WERI-Rb-1 (cell line): ENCODE data around the gene KCNMA1.

Experiments used
- DNase-seq: peaks from one replicate; pipeline ENCODE4 v3.0.0-alpha.2; 2020
- H3K27ac ChIP-seq: fragments of 250-450 bp; sonication (Bioruptor Pico); 2 replicates; pipeline ENCODE4 v1.5.1; 2020; ENCODE audit warnings: mild to moderate bottlenecking, moderate library complexity
- H3K27me3 ChIP-seq: fragments of 250-450 bp; sonication (Bioruptor Pico); 2 replicates; pipeline ENCODE4 v1.5.1; 2021; ENCODE audit warnings: mild to moderate bottlenecking, low read depth, moderate library complexity; ENCODE audit not compliant: insufficient read depth, severe bottlenecking
- H3K36me3 ChIP-seq: fragments of 250-450 bp; sonication (Bioruptor Pico); 2 replicates; pipeline ENCODE4 v1.5.1; 2020; ENCODE audit warnings: mild to moderate bottlenecking, moderate library complexity
- H3K4me3 ChIP-seq: 2 replicates; pipeline ENCODE4 v1.5.1; 2011; ENCODE audit warnings: low read depth, mild to moderate bottlenecking, control low read depth, low read length
- H3K9me3 ChIP-seq: fragments of 250-450 bp; sonication (Bioruptor Pico); 2 replicates; pipeline ENCODE4 v1.5.1; 2021; ENCODE audit warnings: mild to moderate bottlenecking, moderate library complexity; ENCODE audit not compliant: severe bottlenecking
- TF ChIP-seq, protein P1 (sequence below): IDR thresholded peaks from 2 replicates; pipeline ENCODE4 v1.5.1; 2011; ENCODE audit warnings: low read depth, mild to moderate bottlenecking, control low read depth, inconsistent platforms, low read length

The KCNMA1 gene

DNA sequence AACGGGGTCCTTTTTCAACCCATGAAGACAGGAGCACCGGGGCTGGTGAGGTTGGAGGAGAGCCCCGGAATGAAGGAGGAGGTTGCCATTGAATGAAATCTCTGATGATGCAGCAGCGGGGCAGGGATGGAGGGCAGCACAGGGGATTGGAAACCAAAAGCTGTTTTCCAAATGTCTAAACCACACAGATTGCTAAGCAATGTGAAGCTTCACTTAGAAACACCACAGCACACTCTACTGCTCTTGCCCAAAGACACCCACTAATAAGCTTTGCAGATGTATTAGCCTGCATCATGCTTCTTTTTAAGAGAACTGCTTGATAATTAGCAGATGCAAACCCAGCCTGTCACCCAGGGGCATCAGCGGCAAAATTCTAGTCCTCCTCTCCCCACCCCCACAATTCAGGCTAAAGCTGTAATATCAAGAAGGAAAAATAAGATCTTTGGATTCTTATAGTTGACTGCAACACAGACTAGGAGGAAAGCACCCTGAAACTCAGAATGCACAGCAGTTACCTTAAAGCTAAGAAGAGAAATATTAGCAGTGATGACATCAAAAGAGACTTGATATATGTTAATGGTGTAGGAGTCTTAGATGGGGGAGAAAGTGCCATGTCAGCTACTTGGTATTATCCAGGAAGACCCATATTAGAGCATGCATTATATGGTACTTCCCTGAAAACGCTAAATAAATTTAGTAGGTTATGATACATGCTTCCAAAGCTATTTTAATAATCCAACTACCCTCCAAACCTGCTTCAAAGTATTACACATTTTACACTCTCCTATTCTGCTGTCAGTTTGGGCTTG lies 666.7 kb downstream of the KCNMA1 start:
- no peaks in the 10 kb centered on the region for H3K36me3 ChIP-seq
- no peak overlapping the region for H3K4me3 ChIP-seq
- no peaks in the 10 kb centered on the region for H3K9me3 ChIP-seq
- H3K27ac ChIP-seq: no peak overlapping the region
- TF ChIP-seq, protein P1, sequence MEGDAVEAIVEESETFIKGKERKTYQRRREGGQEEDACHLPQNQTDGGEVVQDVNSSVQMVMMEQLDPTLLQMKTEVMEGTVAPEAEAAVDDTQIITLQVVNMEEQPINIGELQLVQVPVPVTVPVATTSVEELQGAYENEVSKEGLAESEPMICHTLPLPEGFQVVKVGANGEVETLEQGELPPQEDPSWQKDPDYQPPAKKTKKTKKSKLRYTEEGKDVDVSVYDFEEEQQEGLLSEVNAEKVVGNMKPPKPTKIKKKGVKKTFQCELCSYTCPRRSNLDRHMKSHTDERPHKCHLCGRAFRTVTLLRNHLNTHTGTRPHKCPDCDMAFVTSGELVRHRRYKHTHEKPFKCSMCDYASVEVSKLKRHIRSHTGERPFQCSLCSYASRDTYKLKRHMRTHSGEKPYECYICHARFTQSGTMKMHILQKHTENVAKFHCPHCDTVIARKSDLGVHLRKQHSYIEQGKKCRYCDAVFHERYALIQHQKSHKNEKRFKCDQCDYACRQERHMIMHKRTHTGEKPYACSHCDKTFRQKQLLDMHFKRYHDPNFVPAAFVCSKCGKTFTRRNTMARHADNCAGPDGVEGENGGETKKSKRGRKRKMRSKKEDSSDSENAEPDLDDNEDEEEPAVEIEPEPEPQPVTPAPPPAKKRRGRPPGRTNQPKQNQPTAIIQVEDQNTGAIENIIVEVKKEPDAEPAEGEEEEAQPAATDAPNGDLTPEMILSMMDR: no peak
- DNase-seq: no peak
- peaks cover 29% of the 10 kb centered on the region for H3K27me3 ChIP-seq

DNA sequence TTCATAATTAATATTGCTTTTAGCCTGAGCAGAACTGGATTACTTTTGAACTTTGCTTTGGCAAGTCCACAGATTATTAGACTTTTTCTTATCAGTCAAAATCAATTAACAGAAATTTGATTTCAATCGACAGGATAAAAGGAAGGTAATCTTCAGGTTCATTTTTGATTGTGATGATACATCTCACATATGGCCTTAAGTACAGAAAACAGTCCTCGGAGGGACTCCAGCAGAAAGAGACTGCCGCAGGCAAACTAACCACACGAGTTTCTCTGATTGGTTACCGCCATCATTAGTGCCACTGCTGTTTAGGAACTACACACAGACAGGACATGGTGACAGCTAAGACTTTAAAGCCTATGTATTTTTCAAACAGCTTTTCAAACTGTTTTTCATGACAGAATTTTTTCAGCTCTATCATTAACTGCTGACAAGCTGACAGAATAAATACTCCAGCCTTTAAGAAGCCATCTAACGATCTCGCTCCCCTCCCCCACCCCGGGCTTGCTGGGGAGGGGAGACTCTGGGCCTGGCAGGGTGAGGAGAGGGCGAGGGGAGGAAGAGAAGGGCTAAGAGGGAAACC lies 668.2 kb downstream of the KCNMA1 start:
- H3K27me3 ChIP-seq: peaks cover 28% of the 10 kb centered on the region
- no peak overlapping the region for H3K4me3 ChIP-seq
- H3K9me3 ChIP-seq: no peaks in the 10 kb centered on the region
- H3K27ac ChIP-seq: no peak overlapping the region
- H3K36me3 ChIP-seq: no peaks in the 10 kb centered on the region
- DNase-seq: no peak
- TF ChIP-seq, protein P1: no peak

DNA sequence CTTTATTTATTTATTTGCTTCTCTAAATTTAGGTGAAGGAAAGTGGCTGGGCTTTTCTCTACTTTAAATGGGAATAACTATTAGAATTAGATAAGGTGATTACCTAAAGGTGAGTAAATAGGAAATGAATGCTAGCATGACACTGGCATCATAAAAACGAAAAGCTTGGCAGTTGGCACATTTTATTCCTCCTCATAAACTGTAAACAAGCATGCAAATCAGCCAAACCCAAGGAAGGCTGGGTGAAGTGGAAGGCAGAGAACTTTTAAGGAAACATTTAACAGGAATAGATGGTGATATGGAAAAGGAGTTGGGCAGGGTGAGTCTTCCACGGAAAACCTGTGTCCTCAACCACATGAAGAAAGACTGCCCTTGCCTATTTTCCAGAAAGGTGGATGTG lies 669.1 kb downstream of the KCNMA1 start:
- DNase-seq: no peak
- TF ChIP-seq, protein P1: no peak
- H3K4me3 ChIP-seq: no peak overlapping the region

DNA sequence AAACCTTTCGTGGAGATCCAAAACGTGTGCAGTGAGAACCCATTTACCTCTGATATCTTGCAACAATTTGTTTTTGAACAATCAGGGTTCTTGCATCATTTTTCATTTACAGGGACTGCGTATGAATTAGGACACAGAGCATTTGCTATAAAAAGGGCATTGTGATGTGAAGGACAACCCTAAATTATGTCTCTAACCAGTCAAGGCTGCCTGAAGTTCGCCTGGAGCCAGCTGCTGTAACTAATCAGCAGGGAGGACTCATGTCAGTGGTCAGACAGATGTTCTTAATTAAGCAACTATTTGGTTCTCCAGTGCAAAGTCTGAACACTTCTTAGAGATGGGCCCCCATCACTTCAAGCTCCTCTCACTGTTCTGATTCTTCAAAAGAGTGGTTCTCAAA lies 674.8 kb downstream of the KCNMA1 start:
- no peak for DNase-seq
- H3K9me3 ChIP-seq: no peaks in the 10 kb centered on the region
- H3K27me3 ChIP-seq: peaks cover 7% of the 10 kb centered on the region
- no peak overlapping the region for H3K4me3 ChIP-seq
- no peak overlapping the region for H3K27ac ChIP-seq
- no peaks in the 10 kb centered on the region for H3K36me3 ChIP-seq
- TF ChIP-seq, protein P1: no peak

More for the DNA sequence above, 669.1 kb downstream of the KCNMA1 start:
- Histone ChIP-seq H3K27me3 (peaks cover 20% of the 10 kb centered on the region), H3K9me3 (no peaks in the 10 kb centered on the region), H3K27ac (no peak overlapping the region), H3K36me3 (no peaks in the 10 kb centered on the region)

DNA sequence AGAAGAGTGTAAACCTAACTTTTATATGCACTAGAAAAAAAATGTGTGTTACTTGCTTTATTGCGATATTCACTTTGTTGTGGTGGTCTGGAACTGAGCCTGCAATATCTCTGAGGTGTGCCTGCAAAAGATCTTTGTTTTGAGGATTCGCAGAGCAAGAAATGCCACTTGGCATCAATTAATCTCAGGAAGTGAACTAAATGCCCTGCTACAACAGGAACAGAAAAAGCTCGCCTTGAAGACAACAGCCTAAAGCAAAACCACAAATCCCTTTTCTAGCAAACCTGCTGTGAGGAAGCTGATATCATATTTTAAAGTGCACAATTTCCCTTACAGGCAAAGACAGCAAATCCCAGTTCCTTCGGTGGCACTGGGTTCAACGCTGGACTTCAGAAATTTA lies 675.8 kb downstream of the KCNMA1 start:
- no peak for DNase-seq
- Histone ChIP-seq H3K27me3 (peaks cover 3% of the 10 kb centered on the region), H3K9me3 (no peaks in the 10 kb centered on the region), H3K4me3 (no peak overlapping the region), H3K27ac (no peak overlapping the region), H3K36me3 (no peaks in the 10 kb centered on the region)
- TF ChIP-seq, protein P1: no peak
